ENCODE measurements around the gene MATN3. TPM values are rescaled to one million over a fixed set of nuclear protein-coding genes. Genes with fewer than 3 reads are reported as not detected.

MATN3 gene
- total and polyA plus RNA-seq, 2 of the 13 experiments (the other 11 are each of a cell fraction or from before 2014, with no cell fraction given) = 36.1 to 208 TPM

- TF ChIP-seq PAXIP1 (CRISPR knock-in tag; conservative IDR thresholded peaks at IDR 0.05) = peak; percentile 88
- TF ChIP-seq TCF7 (IDR thresholded peaks at IDR 0.05; ENCODE audit: low read depth) = 0 out of 2 replicates have a peak, but pooled peaks have one; percentile 13
- TF ChIP-seq ZBTB46 (CRISPR knock-in tag; IDR thresholded peaks at IDR 0.05; ENCODE audit: borderline replicate concordance) = 0 out of 2 replicates have a peak, but pooled peaks have one; percentile 59
- no peak; the same call in 1 of the 2 replicates for TF ChIP-seq IRF1 (CRISPR knock-in tag; IDR thresholded peaks at IDR 0.05; ENCODE audit: low read depth)
- 0 out of 2 replicates have a peak, but pooled peaks have one; percentile 47 for TF ChIP-seq ZNF83 (CRISPR knock-in tag; IDR thresholded peaks at IDR 0.05; ENCODE audit: borderline replicate concordance)
- no peak for TF ChIP-seq ZNF296 (CRISPR knock-in tag; conservative IDR thresholded peaks at IDR 0.05)
- TF ChIP-seq LCORL (IDR thresholded peaks at IDR 0.05) = peak; percentile 59
- TF ChIP-seq LCORL (CRISPR knock-in tag; IDR thresholded peaks at IDR 0.05) = no peak; the same call in none of the 2 replicates
- TF ChIP-seq XRCC5 (optimal IDR thresholded peaks at IDR 0.05; ENCODE audit: low read length) = peak; percentile 91
- no peak; the same call in 1 of the 2 replicates for TF ChIP-seq TFE3 (CRISPR knock-in tag; IDR thresholded peaks at IDR 0.05)
- TF ChIP-seq ZNF740 (CRISPR knock-in tag; IDR thresholded peaks at IDR 0.05) = no peak
- peak; percentile 100 for TF ChIP-seq ZFX (CRISPR knock-in tag; IDR thresholded peaks at IDR 0.05; ENCODE audit: low read depth)
- peak; percentile 49; the same call in 1 of the 2 replicates for TF ChIP-seq RERE (CRISPR knock-in tag; IDR thresholded peaks at IDR 0.05; ENCODE audit: low read depth)
- TF ChIP-seq SRSF1 (optimal IDR thresholded peaks at IDR 0.05; ENCODE audit: low read depth, low read length) = peak; percentile 78
Observed at GRCh38 chr2:20051532-20052228, 39.2 kb upstream of the MATN3 start, which contains the start of gene LAPTM4A (continued).

Measured in HepG2 (cell line).